Activated gamma-delta T cell treated with anti-CD3 and anti-CD28 coated beads, Interleukin-2, amount 50 U/mL, for 16 hours (primary cell): ENCODE data around the gene PDE12.
"Not testable (repeated sequence)": the region's sequence is repeated elsewhere in the genome, so short reads cannot be mapped to it uniquely, and the experiment has no call there.

Experiments
- DNase-seq: peaks from one replicate; pipeline ENCODE4 v3.0.0-alpha.2; 2020; ENCODE audit warnings: low read depth

Gene PDE12

GRCh38 chr3:57587905-57588304, 31.8 kb downstream of the PDE12 start:
- DNase-seq = no peak

- no peak for DNase-seq
Measured at GRCh38 chr3:57592306-57592705, 36.2 kb downstream of the PDE12 start.

GRCh38 chr3:57594144-57594543, 38.1 kb downstream of the PDE12 start:
- no peak for DNase-seq

- no peak for DNase-seq
Measured at GRCh38 chr3:57594576-57594975, 38.5 kb downstream of the PDE12 start.

- peak; percentile 44 for DNase-seq
Measured at GRCh38 chr3:57596495-57597126, 40.5 kb downstream of the PDE12 start.

GRCh38 chr3:57597127-57597923, 41.3 kb downstream of the PDE12 start, which contains the start of gene ARF4:
ARF4 (minus strand) TSS chr3:57597344; CDS start chr3:57597140, 204 bp downstream.
- DNase-seq = peak; percentile 98

- DNase-seq = no peak
Measured at GRCh38 chr3:57598765-57599360, 42.8 kb downstream of the PDE12 start.

- no peak for DNase-seq
Measured at GRCh38 chr3:57600195-57600594, 44.1 kb downstream of the PDE12 start.

GRCh38 chr3:57604971-57605370, 48.9 kb downstream of the PDE12 start:
- DNase-seq = no peak

- DNase-seq = no peak
Measured at GRCh38 chr3:57605683-57606082, 49.6 kb downstream of the PDE12 start.

GRCh38 chr3:57611870-57612269, 55.8 kb downstream of the PDE12 start:
- not testable (repeated sequence) for DNase-seq

GRCh38 chr3:57616233-57616632, 60.2 kb downstream of the PDE12 start:
- no peak for DNase-seq
